Measurements from ENCODE around the gene DNM2. TPM values are rescaled to one million over a fixed set of nuclear protein-coding genes. Genes with fewer than 3 reads are reported as not detected.

Gene DNM2
- total and polyA plus RNA-seq, 2 donors (not counting 1 experiment from before 2014, with no cell fraction given), result 42.6 to 76.8 TPM

- Histone ChIP-seq H3K9ac (ENCODE audit: insufficient read depth, low read length) (no peak overlapping the region), H3K4me2 (ENCODE audit: extremely low read depth, insufficient read depth, low read length) (no peak overlapping the region), H3K9me3 (ENCODE audit: control insufficient read depth, insufficient read depth, low read depth, low read length) (no peaks in the 10 kb centered on the region), H3K79me2 (ENCODE audit: control insufficient read depth, insufficient read depth, low read length) (no peaks in the 10 kb centered on the region), H3K27me3 (ENCODE audit: control insufficient read depth, insufficient read depth, low read length) (no peaks in the 10 kb centered on the region), H2AFZ (ENCODE audit: low read length) (no peak overlapping the region), H4K20me1 (ENCODE audit: control insufficient read depth, extremely low read depth, insufficient read depth, low read length) (no peaks in the 10 kb centered on the region), H3K4me1 (ENCODE audit: control insufficient read depth, extremely low read depth, insufficient read depth, low read length) (peaks cover 8% of the 10 kb centered on the region), H3K36me3 (ENCODE audit: control insufficient read depth, insufficient read depth, low read length) (peaks cover 4% of the 10 kb centered on the region), H3K27ac (ENCODE audit: insufficient read depth, low read length) (no peak overlapping the region), H3K4me3 (replicated peaks in 1 of 4; ENCODE audit: control extremely low read depth in 1 of 4, insufficient read depth in 1 of 4, low read depth in 3 of 4, low read length in 4 of 4) (no peak overlapping the region)
- TF ChIP-seq EZH2 (IDR thresholded peaks at IDR 0.05; ENCODE audit: low read length, missing control alignments), result no peak
- TF ChIP-seq CTCF (conservative IDR thresholded peaks at IDR 0.05 in 1 of 2, IDR thresholded peaks at IDR 0.05 in 1 of 2; ENCODE audit: low read depth in 1 of 2, low read length in 2 of 2), result no peak
- no peak for DNase-seq (ENCODE audit: low read depth in 2 of 2)
These were observed 120.5 kb downstream of the DNM2 start for GRCh38 chr19:10838377-10838776.

- TF ChIP-seq EZH2 (IDR thresholded peaks at IDR 0.05; ENCODE audit: low read length, missing control alignments) (no peak), CTCF (conservative IDR thresholded peaks at IDR 0.05 in 1 of 2, IDR thresholded peaks at IDR 0.05 in 1 of 2; ENCODE audit: low read depth in 1 of 2, low read length in 2 of 2) (no peak)
- Histone ChIP-seq H3K79me2 (ENCODE audit: control insufficient read depth, insufficient read depth, low read length) (no peaks in the 10 kb centered on the region), H3K36me3 (ENCODE audit: control insufficient read depth, insufficient read depth, low read length) (peaks cover 4% of the 10 kb centered on the region), H3K27ac (ENCODE audit: insufficient read depth, low read length) (no peak overlapping the region), H2AFZ (ENCODE audit: low read length) (no peak overlapping the region), H3K4me1 (ENCODE audit: control insufficient read depth, extremely low read depth, insufficient read depth, low read length) (peaks cover 8% of the 10 kb centered on the region), H3K9me3 (ENCODE audit: control insufficient read depth, insufficient read depth, low read depth, low read length) (no peaks in the 10 kb centered on the region), H3K9ac (ENCODE audit: insufficient read depth, low read length) (no peak overlapping the region), H3K4me2 (ENCODE audit: extremely low read depth, insufficient read depth, low read length) (no peak overlapping the region), H4K20me1 (ENCODE audit: control insufficient read depth, extremely low read depth, insufficient read depth, low read length) (no peaks in the 10 kb centered on the region), H3K4me3 (replicated peaks in 1 of 4; ENCODE audit: control extremely low read depth in 1 of 4, insufficient read depth in 1 of 4, low read depth in 3 of 4, low read length in 4 of 4) (no peak overlapping the region), H3K27me3 (ENCODE audit: control insufficient read depth, insufficient read depth, low read length) (no peaks in the 10 kb centered on the region)
- no peak for DNase-seq (ENCODE audit: low read depth in 2 of 2)
These were observed 121.5 kb downstream of the DNM2 start for GRCh38 chr19:10839114-10840050.

GRCh38 chr19:10842788-10843187, 124.9 kb downstream of the DNM2 start:
- no peak overlapping the region for H3K27ac ChIP-seq (ENCODE audit: insufficient read depth, low read length)
- H3K36me3 ChIP-seq (ENCODE audit: control insufficient read depth, insufficient read depth, low read length), result no peaks in the 10 kb centered on the region
- no peaks in the 10 kb centered on the region for H3K79me2 ChIP-seq (ENCODE audit: control insufficient read depth, insufficient read depth, low read length)
- no peak for TF ChIP-seq EZH2 (IDR thresholded peaks at IDR 0.05; ENCODE audit: low read length, missing control alignments)
- TF ChIP-seq CTCF (conservative IDR thresholded peaks at IDR 0.05 in 1 of 2, IDR thresholded peaks at IDR 0.05 in 1 of 2; ENCODE audit: low read depth in 1 of 2, low read length in 2 of 2), result no peak
- H3K4me3 ChIP-seq (replicated peaks in 1 of 4; ENCODE audit: control extremely low read depth in 1 of 4, insufficient read depth in 1 of 4, low read depth in 3 of 4, low read length in 4 of 4), result no peak overlapping the region
- no peaks in the 10 kb centered on the region for H3K27me3 ChIP-seq (ENCODE audit: control insufficient read depth, insufficient read depth, low read length)
- DNase-seq (ENCODE audit: low read depth in 2 of 2), result no peak
- H2AFZ ChIP-seq (ENCODE audit: low read length), result no peak overlapping the region
- H4K20me1 ChIP-seq (ENCODE audit: control insufficient read depth, extremely low read depth, insufficient read depth, low read length), result no peaks in the 10 kb centered on the region
- no peak overlapping the region for H3K4me2 ChIP-seq (ENCODE audit: extremely low read depth, insufficient read depth, low read length)
- H3K9me3 ChIP-seq (ENCODE audit: control insufficient read depth, insufficient read depth, low read depth, low read length), result no peaks in the 10 kb centered on the region
- H3K4me1 ChIP-seq (ENCODE audit: control insufficient read depth, extremely low read depth, insufficient read depth, low read length), result no peaks in the 10 kb centered on the region
- no peak overlapping the region for H3K9ac ChIP-seq (ENCODE audit: insufficient read depth, low read length)

All from fibroblast of lung (primary cell).